NT2/D1 (cell line): ENCODE results near the gene ZNF485.

ENCODE experiments used
- SUZ12 ChIP-seq: IDR thresholded peaks from 2 replicates; pipeline ENCODE4 v1.6.1; 2011; ENCODE audit not compliant: insufficient read length, insufficient read depth; ENCODE audit errors: extremely low read depth
- YY1 ChIP-seq: IDR thresholded peaks from 2 replicates; pipeline ENCODE4 v1.6.1; 2011; ENCODE audit not compliant: insufficient read length, insufficient read depth
- ZNF274 ChIP-seq: IDR thresholded peaks from 2 replicates; pipeline ENCODE4 v1.6.1; 2011; ENCODE audit warnings: mild to moderate bottlenecking, low read depth, low read length

DNA sequence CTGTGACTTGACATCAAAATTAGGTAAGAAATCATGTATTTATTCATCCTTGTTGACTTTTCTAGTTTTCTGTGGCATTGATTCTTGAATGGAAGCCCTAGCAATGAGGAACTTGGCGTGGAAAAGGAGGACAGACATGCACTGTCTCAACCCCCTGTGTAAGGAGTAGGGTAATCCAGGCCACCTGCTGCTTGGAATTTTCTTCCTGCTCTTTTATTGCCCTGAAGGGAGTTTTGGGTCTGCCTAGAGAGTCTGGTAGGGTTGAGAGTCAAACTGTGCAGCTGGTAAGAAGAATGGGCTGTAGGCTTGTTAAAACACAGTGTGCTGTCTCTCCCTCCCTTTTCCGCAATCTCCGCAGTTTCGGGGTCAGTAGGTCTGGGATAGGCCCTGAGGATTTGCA lies 22.7 kb downstream of the ZNF485 start:
- TF ChIP-seq ZNF274 (no peak), YY1 (no peak), SUZ12 (no peak)
